ENCODE data around the gene ATG4B.

DNA sequence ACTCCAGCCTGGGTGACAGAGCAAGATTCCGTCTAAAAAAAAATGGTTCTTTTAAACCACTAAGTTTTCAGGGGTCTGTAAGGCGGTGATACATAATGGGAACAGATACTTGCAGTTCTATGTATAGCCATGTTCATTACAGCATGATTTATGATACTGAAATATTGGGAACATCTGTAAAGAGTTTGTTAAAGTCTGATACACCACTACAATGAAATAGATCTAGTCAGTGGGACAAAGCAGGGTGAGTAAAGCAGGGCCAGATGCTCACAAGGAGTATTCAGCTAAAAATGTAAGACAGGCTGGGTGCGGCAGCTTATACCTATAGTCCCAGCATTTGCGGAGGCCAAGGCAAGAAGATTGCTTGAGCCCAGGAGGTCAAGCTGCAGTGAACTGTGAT is 58.2 kb downstream of the ATG4B start:
- TF ChIP-seq, protein P1, sequence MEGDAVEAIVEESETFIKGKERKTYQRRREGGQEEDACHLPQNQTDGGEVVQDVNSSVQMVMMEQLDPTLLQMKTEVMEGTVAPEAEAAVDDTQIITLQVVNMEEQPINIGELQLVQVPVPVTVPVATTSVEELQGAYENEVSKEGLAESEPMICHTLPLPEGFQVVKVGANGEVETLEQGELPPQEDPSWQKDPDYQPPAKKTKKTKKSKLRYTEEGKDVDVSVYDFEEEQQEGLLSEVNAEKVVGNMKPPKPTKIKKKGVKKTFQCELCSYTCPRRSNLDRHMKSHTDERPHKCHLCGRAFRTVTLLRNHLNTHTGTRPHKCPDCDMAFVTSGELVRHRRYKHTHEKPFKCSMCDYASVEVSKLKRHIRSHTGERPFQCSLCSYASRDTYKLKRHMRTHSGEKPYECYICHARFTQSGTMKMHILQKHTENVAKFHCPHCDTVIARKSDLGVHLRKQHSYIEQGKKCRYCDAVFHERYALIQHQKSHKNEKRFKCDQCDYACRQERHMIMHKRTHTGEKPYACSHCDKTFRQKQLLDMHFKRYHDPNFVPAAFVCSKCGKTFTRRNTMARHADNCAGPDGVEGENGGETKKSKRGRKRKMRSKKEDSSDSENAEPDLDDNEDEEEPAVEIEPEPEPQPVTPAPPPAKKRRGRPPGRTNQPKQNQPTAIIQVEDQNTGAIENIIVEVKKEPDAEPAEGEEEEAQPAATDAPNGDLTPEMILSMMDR (IDR thresholded peaks at IDR 0.05) = no peak
- TF ChIP-seq POLR2A (IDR thresholded peaks at IDR 0.05) = no peak
- no peak for TF ChIP-seq EP300 (IDR thresholded peaks at IDR 0.05)
